ENCODE results near the gene AP5Z1. TPM values are rescaled to one million over a fixed set of nuclear protein-coding genes. Genes with fewer than 3 reads are reported as not detected.

AP5Z1 gene
- total RNA-seq, 1 experiment from 2014 or later, result 38.3 TPM

- Histone ChIP-seq H2BK12ac (ENCODE audit: insufficient read length, low read depth, low read length) (no peak overlapping the region), H3T11ph (ENCODE audit: low read length) (no peak overlapping the region), H4K91ac (ENCODE audit: insufficient read length, low read depth, low read length) (no peak overlapping the region), H3K56ac (ENCODE audit: insufficient read length, low read depth, low read length) (no peak overlapping the region), H3K79me1 (ENCODE audit: insufficient read depth, low read depth, low read length, poor library complexity, severe bottlenecking) (no peaks in the 10 kb centered on the region), H2BK20ac (ENCODE audit: low read depth, low read length, poor library complexity, severe bottlenecking) (no peak overlapping the region), H3K4ac (ENCODE audit: low read depth, low read length) (no peak overlapping the region), H3K27me3 (ENCODE audit: insufficient read depth, low read length) (no peaks in the 10 kb centered on the region), H3K9me3 (ENCODE audit: control insufficient read depth, low read depth, low read length) (no peaks in the 10 kb centered on the region), H3K14ac (ENCODE audit: insufficient read depth, low read length) (no peak overlapping the region), H3K27ac (ENCODE audit: insufficient read length, low read depth, low read length) (no peak overlapping the region), H4K8ac (replicated peaks; ENCODE audit: insufficient read length, low read depth, low read length) (no peak overlapping the region), H2AFZ (ENCODE audit: low read length) (no peak overlapping the region), H2BK15ac (ENCODE audit: low read depth, low read length) (no peak overlapping the region; the same call in 1 of the 2 replicates), H3K4me2 (ENCODE audit: insufficient read depth, insufficient read length, low read length) (no peak overlapping the region), H4K5ac (ENCODE audit: insufficient read length, low read depth, low read length) (no peak overlapping the region), H2AK5ac (ENCODE audit: insufficient read length, low read length) (no peak overlapping the region), H2BK120ac (ENCODE audit: low read depth, low read length, poor library complexity, severe bottlenecking) (no peak overlapping the region), H3K79me2 (ENCODE audit: insufficient read depth, low read length) (no peaks in the 10 kb centered on the region), H3K23ac (ENCODE audit: insufficient read length, low read depth, low read length) (no peak overlapping the region), H2BK5ac (ENCODE audit: insufficient read length, low read length) (no peak overlapping the region), H3K18ac (ENCODE audit: insufficient read length, low read depth, low read length) (no peak overlapping the region), H4K20me1 (ENCODE audit: control insufficient read depth, insufficient read depth, insufficient read length) (no peaks in the 10 kb centered on the region), H3K9ac (ENCODE audit: extremely low read depth, insufficient read length, low read length) (no peak overlapping the region), H3K23me2 (ENCODE audit: insufficient read length, low read depth, low read length, poor library complexity, severe bottlenecking) (no peaks in the 10 kb centered on the region), H3K4me1 (ENCODE audit: insufficient read depth, low read length) (no peaks in the 10 kb centered on the region)
- no peak overlapping the region for H3K27ac Mint-ChIP-seq
- no peak for TF ChIP-seq CTCF (conservative IDR thresholded peaks at IDR 0.05)
- peaks cover 7 to 8% of the 10 kb centered on the region in 2 experiments for H3K4me1 Mint-ChIP-seq
- peaks cover 7 to 9% (median 7%) of the 10 kb centered on the region in 3 experiments; a peak in 5 of 7 replicates for H3K36me3 Mint-ChIP-seq (ENCODE audit: insufficient read depth in 1 of 3, low read depth in 3 of 3)
- no peaks in the 10 kb centered on the region; the same call in 1 of the 2 replicates for H3K27me3 Mint-ChIP-seq (ENCODE audit: low read depth)
- peak; percentile 24 for DNase-seq
- H3K4me3 Mint-ChIP-seq, result no peak overlapping the region
- H3K9me3 Mint-ChIP-seq, result peaks cover 0 to 3% of the 10 kb centered on the region in 2 experiments; a peak in 2 of 5 replicates
- no CpG with 5 or more reads among the region's 15 CpGs for WGBS (ENCODE audit: extremely low coverage, insufficient read length, low lambda C conversion rate)
Measured at GRCh38 chr7:4798706-4799235, 23.3 kb downstream of the AP5Z1 start.

All from H9 (cell line).